ENCODE measurements around the gene HYOU1. TPM values are rescaled to one million over a fixed set of nuclear protein-coding genes. Genes with fewer than 3 reads are reported as not detected.
A peak's percentile ranks its signal among the peaks of the same experiment; 100 is the strongest.
"Not testable (repeated sequence)": the region's sequence is repeated elsewhere in the genome, so short reads cannot be mapped to it uniquely, and the experiment has no call there.

HYOU1 gene
- total RNA-seq, 1 donor from 2014 or later: 201 TPM

DNA sequence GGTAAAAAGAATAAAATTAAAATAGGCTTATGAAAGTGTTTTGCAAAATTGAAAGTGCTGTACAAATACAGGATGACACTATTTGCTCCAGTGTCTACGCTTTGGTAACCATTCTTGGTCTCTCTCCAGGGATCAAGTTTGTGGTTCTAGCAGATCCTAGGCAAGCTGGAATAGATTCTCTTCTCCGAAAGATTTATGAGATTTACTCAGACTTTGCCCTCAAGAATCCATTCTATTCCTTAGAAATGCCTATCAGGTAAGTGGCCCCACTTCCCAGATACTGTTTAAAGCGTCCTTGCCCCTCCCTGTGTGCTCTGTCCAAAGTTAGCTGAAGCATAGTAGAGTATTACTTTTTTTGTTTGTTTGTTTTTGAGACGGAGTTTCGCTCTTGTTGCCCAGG is 35.4 kb downstream of the HYOU1 start:
- DNase-seq (ENCODE audit: low spot score): no peak

DNA sequence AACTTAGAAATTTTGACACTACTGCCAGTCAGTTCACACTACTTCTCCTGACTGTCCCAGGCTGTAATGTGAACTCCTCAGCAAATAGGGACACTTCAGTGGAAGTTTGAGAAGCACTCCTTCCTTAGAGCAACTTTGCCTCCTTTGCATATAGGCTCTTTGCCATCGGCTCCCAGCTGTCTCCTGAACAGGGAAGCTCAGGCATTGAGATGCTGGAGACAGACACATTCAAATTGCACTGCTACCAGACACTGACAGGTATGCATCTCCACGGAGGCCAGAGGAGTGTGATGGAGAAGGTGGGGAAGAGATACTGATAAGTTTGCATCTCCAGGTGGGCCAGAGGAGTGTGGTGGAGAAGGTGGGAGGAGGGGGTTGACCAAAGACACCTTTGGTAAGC is 37.0 kb downstream of the HYOU1 start:
- DNase-seq (ENCODE audit: low spot score): no peak

DNA sequence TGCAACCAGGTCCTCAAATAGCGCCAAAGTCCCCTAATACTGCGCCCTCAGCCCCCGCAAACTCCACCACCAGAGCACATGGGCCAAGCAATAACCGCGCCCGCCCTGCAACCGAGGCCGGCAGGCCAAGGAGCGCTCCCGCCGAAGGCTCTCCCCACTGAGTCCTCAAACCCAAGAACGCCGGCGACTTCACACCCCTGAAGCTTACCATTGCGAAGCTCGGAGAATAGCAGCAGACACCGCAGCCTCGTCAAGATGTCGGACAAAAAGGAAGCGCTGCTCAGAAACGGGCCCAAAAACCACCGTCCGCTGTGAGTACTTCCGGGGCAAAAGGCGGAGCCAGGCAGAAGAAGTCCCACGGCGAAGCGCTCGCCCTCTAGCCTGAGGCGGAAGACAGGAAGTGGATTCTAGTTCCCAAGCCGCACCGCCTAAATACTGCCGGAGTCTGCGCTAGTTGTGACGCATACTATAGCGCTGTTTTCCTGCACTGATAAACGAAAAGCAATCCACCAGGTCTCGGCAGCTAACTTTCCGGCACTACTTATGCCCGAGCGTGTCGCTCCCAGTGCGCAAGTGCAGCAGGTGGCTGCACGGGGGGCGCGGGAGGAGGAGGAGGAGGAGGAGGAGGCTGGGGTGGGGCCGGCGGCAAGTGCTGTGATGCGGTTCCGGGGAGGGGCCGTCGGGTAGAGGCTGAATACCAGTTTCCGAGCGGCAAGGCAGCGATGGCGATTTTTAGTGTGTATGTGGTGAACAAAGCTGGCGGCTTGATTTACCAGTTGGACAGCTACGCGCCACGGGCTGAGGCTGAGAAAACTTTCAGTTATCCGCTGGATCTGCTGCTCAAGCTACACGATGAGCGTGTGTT is 38.7 kb downstream of the HYOU1 start, which contains the start of the genes RPS25 and TRAPPC4:
TSS of gene RPS25 (minus strand) at position 270 of the 865 bp plus-strand sequence. CDS start at position 211, 59 bp downstream.
TSS of gene TRAPPC4 (plus strand) at position 693 of the 865 bp plus-strand sequence. CDS start at position 723, 30 bp downstream.
- DNase-seq (ENCODE audit: low spot score): peak; percentile 95

DNA sequence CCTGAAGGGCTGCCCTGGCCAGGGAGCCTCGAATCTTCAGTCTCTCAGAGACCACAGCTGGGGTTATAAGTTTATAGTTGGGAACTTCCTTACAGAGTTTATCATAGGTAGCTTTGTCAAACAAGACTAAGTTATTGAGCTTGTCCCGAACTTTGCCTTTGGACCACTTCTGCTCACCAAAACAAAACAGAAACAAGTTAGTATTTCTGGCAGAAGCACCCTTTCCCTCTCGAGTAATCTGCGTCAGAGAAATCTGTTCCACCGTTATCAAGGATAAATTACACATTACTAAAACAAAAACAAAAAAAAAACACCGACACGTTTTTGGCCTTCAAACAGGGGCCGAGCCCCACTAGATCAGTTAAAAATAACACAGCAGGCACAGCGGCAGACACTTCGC is 39.6 kb downstream of the HYOU1 start:
- not testable (repeated sequence) for DNase-seq (ENCODE audit: low spot score)

DNA sequence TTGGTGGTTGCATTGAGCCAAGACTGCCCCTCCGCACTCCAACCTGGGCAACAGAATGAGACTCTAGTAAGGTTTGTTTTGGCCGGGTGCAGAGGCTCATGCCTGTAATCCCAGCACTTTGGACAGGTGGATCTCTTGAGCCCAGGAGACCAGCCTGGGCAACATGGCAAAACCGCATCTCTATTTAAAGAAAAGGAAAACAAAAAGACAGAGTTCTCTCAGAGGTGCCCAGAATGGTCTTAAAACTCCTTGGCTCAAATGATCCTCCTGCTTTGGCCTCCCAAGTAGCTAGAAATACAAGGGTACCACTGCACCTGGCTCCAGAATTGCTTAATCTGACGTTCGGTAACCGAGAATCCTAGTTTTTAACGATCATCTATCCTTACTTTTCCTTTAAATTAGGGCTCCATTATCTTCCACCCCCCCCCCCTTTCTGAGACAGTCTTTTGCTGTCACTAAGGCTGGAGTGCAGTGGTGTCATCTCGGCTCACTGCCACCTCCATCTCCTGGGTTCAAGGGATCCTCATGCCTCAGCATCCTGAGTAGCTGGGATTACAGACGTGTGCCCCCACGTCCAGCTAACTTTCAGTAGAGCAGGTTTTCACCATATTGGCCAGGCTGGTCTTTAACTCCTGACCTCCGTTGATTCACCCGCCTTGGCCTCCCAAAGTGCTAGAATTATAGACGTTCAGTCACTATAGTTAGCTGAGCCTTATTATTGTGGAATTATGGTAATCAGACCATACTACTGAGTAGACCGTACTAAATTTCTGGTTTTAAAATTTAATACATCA is 40.6 kb downstream of the HYOU1 start:
- no peak for DNase-seq (ENCODE audit: low spot score)

DNA sequence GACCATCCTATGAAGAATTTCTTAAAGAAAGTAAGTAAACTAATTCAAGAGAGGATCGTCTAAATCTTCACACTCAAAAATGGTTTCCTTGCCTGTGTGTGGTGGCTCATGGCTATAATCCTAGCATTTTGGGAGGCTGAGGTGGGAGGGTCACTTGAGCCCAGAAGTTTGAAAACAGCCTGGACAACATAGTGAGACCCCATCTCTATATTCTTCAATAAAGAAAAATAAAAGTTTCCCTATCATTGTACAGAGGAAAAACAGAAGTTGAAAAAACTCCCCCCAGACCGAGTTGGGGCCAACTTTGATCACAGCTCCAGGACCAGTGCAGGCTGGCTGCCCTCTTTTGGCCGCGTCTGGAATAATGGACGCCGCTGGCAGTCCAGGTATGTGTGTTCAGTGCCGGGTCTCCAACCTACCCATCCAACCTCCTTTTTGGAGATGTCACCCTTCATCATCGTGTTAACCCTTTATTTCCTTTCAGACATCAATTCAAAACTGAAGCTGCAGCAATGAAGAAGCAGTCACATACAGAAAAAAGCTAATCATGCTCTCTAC is 41.9 kb downstream of the HYOU1 start:
- DNase-seq (ENCODE audit: low spot score): no peak

DNA sequence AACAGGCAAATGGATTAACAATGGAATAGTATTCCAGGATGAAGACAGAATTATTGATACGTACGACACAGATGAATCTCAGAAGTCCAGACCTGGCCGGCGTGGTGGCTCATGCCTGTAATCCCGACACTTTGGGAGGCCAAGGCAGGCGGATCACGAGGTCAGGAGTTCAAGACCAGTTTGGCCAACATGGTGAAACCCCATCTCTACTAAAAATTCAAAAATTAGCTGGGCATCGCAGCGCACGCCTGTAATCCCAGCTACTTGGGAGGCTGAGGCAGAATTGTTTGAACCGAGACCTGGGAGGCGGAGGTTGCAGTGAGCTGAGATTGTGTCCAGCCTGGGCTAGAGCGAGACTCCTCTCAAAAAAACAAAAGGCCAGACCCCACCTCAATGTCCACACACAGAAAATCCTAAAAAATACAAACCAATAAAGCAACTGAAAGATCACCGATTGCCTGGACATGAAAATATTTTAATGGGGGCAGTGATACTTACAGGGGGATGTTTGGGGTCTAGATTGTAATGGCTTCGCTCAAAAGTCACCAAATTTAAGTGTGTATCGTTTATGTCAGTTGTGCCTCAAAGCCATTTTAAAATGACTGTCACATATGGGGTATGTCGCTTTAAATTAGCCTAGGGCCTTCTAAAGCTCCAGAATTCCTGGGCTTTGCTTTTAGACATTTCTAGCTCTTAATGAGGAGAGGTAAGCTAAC is 42.6 kb downstream of the HYOU1 start:
- DNase-seq (ENCODE audit: low spot score): no peak

DNA sequence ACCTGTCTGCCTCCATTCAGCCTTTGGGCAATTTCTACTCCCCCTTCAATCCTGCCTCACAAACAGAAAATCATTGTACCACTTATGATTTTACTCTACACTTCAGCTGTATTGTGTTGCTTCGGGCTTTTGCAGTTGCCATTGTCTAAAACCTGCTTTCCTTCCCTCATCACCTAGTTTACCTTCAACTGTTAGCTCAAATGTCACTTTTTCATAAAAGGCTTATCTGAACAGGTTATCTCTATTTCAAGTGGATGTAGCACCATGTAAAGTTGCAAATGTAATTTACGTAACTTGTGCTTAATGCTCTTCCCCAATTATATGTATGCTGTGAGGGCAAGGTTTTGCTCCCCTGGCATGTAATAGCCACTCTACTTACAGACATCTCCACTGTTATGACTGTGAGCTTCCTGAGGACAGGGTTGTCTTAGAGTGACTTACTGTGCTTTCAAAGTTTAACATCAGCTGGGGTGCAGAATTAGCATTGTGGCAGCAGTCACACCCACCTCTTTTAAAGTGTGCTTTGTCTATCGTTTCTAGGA is 44.3 kb downstream of the HYOU1 start:
- no peak for DNase-seq (ENCODE audit: low spot score)

DNA sequence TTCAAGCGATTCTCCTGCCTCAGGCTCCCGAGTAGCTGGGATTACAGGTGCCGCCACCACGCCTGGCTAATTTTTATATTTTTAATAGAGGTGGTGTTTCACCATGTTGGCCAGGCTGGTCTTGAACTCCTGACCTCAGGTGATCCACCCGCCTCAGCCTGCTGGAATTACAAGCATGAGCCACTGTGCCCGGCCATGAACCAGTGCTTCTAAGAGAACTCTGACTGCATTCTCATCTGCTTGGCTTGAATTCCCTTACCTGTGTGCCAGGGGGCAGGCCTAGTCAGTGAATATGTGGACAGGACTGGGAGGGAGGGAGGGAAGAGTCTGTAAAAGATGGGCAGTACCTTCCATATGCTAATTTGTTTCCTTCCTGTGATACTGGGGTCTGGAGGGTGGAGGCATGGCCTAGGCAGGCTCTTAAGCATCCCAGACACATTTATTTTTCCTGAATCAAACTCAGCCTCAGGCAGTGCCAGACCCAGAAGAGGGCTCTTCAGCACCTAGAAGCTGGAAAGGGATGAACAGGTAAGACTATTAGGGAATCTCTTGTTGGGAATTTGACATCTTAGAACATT is 45.4 kb downstream of the HYOU1 start:
- no peak for DNase-seq (ENCODE audit: low spot score)

DNA sequence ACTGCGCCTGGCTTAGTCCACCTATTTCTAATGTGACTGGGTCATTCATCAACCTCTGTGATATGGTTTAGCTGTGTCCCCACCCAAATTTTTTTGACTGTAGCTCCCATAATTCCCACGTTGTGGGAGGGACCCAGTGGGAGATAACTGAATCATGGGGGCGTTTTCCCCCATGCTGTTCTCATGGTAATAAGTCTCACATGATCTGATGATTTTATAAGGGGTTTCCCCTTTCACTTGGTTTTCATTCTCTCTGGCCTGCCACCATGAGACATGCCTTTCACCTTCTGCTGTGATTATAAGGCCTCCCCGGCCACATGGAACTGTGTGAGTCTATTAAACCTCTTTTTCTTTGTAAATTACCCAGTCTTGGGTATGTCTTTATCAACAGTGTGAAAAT is 50.3 kb downstream of the HYOU1 start:
- DNase-seq (ENCODE audit: low spot score): no peak

DNA sequence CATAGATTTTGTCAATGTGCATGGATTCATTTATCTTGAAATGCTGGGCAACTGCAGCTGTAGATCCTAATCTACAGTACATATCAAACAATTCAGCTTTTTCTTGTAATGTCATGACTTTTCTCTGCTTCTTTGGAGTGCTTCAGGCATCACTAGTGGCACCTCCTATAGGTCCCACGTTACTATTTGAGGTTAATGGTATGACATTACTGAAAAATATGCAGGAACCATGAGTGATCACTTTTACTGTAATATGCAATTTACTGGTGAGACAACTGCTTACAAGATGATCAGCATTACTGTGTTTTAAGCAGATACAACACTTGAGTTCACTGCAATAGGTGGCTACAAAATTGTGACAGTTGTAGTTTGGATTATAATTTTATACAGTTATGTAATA is 56.1 kb downstream of the HYOU1 start:
- no peak for DNase-seq (ENCODE audit: low spot score)

DNA sequence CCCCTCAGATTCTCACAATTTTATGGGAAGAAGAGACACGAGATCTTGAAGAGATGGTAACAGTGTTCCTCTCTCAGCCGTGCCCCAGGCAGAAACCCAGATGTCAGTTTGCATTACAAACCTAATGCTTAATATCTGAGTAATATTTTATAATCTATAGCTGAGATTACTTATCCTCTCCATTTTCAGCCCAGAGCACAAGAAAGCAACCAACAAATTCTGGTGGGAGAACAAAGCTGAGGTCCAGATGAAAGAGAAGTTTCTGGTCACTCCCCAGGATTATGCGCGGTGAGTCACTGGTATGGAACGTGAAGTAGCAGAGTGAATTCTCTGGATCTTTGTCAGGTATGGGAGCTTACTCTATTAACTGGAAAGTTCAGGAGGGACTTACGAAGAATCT is 58.2 kb downstream of the HYOU1 start:
- peak; percentile 43 for DNase-seq (ENCODE audit: low spot score)

DNA sequence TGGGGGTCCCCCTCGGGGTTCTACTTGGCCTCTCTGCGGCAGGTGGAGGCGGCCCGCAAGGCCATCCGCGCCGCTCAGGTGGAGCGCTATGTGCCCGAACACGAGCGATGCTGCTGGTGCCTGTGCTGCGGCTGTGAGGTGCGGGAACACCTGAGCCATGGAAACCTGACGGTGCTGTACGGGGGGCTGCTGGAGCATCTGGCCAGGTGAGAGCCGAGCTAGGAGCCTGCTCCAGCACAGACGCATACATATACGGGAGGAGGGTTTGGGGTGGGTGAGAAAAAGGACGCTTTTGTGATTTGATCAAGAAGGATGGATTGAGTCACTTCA is 58.7 kb downstream of the HYOU1 start:
- no peak for DNase-seq (ENCODE audit: low spot score)

DNA sequence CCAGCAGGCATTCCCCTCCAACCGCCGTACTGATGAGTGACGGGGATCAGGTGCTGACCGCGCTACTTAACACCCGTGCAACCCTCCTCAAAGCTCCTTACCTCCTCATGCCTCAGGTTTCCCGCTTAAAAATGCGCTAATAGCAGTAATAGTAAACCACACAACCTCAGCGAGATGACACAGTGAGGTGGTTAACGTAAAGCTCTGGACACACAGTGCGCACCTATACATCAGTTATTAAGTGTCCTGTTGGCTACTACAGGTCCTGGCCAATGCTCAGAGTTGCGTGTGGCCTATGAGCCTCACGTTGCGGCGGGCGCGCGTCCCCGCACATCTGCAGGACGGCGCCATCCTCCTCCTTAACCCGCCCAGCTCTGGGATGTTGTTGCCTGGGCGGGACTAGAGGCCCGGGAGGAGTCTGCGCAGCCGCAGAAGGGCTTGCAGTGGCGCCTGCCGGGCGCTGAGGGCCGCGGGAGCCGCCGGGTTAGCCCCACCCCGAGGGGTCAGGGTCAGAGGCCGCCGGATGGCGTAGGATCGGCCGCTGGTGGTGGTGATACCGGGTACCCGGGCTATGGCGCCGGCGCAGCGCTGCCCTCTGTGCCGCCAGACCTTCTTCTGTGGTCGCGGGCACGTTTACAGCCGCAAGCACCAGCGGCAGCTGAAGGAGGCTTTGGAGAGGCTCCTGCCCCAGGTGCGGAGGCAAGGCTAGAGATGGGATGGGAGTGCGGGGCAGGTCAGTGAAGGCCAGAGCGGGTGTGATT is 59.2 kb downstream of the HYOU1 start, which contains the start of gene CENATAC:
TSS of gene CENATAC (plus strand) at position 512 of the 761 bp plus-strand sequence. CDS start at position 572, 60 bp downstream.
- DNase-seq (ENCODE audit: low spot score): peak; percentile 96

DNA sequence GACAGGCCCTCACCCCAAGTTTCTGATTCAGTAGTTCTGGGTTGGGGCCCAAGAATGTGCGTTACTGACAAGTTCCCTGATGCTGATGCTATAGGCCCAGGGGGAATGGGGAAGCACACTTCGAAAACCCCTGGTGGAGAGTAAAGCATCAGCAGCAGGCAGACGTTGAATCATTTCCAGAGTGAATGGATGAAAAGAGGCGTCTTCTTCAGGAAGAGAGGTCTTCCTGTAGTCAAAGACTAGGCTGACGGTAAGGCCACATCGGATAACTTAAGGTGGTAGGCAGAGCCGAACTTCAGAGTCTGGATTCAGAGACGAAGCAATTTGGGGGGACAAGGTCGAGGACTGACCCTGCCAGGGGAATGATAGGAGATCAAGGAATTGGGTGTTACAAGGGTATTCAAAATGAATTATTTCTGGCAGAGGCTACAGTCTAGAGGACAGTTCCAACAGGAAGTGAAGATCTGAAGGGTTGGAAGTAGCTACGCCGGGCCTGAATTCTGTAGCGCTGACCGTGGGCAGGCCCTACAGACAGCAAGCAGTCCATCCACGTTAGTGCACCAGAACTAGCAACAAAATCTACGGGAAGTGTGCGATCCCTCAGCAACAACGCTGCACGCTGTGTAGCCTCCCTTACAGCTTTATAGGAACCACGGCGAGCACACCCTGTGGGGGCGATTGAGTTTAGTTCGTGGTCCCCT is 59.9 kb downstream of the HYOU1 start:
- DNase-seq (ENCODE audit: low spot score): no peak

Data from mucosa of gallbladder (tissue), 1 donor.